Endothelial cell (in vitro differentiated cells): Measurements from ENCODE around the gene GPNMB. TPM values are rescaled to one million over a fixed set of nuclear protein-coding genes. Genes with fewer than 3 reads are reported as not detected.
"Not testable (repeated sequence)": the region's sequence is repeated elsewhere in the genome, so short reads cannot be mapped to it uniquely, and the experiment has no call there.

Experiments
- DNase-seq: peaks from one replicate; pipeline ENCODE4 v3.0.0; 2021; ENCODE audit warnings: low spot score
- H3K27ac Mint-ChIP-seq: one replicate; pipeline ENCODE4 v1.8.0; 2021; ENCODE audit warnings: mixed read lengths, inconsistent platforms; ENCODE audit not compliant: unreplicated experiment
- H3K27me3 Mint-ChIP-seq: one replicate; pipeline ENCODE4 v1.8.0; 2021; ENCODE audit warnings: mild to moderate bottlenecking, moderate library complexity, mixed read lengths, inconsistent platforms; ENCODE audit not compliant: unreplicated experiment
- H3K36me3 Mint-ChIP-seq: one replicate; pipeline ENCODE4 v1.8.0; 2021; ENCODE audit warnings: mild to moderate bottlenecking, low read depth, mixed read lengths, inconsistent platforms; ENCODE audit not compliant: unreplicated experiment
- H3K4me1 Mint-ChIP-seq: one replicate; pipeline ENCODE4 v1.8.0; 2021; ENCODE audit warnings: mild to moderate bottlenecking, mixed read lengths, inconsistent platforms; ENCODE audit not compliant: unreplicated experiment
- H3K4me3 Mint-ChIP-seq: one replicate; pipeline ENCODE4 v1.8.0; 2021; ENCODE audit warnings: mild to moderate bottlenecking, mixed read lengths, inconsistent platforms; ENCODE audit not compliant: unreplicated experiment
- H3K9me3 Mint-ChIP-seq: one replicate; pipeline ENCODE4 v1.8.0; 2021; ENCODE audit warnings: mixed read lengths, inconsistent platforms; ENCODE audit not compliant: unreplicated experiment
- total RNA-seq: library from RNA; stranded (reverse); fragmentation: NEBNext Ultra II Directional; extraction: Animal tissue kit (Norgen Biotek cat#: 25700); gene quantifications from one replicate; pipeline ENCODE4 v1.2.1, GENCODE V29; 2021; ENCODE audit not compliant: unreplicated experiment
- TF ChIP-seq, protein P1 (sequence below): fragments of 200-600 bp; sonication (generic); IDR thresholded peaks from one replicate; pipeline ENCODE4 v1.5.0; 2021; ENCODE audit warnings: antibody characterized with exemption; ENCODE audit not compliant: unreplicated experiment

The GPNMB gene
- total RNA-seq, 1 donor from 2014 or later, result 0.49 TPM

DNA sequence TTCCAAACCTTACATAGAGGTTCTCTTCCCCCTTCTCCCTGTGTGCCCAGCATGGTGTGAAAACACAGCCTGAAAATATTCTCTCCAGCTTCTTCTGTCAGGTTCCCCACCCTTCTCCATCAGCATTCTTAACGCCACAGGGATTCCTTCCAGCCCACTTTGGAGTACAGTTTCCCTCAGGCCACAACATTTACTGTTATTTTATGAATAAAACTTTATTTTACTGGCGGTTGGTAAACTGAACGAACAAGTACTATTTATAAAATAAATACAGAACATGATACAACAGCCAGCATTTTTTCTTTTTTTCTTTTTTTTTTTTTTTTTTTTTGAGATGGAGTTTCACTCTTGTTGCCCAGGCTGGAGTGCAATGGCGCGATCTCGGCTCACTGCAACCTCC lies 31.6 kb upstream of the GPNMB start:
- H3K4me3 Mint-ChIP-seq, result no peak overlapping the region

DNA sequence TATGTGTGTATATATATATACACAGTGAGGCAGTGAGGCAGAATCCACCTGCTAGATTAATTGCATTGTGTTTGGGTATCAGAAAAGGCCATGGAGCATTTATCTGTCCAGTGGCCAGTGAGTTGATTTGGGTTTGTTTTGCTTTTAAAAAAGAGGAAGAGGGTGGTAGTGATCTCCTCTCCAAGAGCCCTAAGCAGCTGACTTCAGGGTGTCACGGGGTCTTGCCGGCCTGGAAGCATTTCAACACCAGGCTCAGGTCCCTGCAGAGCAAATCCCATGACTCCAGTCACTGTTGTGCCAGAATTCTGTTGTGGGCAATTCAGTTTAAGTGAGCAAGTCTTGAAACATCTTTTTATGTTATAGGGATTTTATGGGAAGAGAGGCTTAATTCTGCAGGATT lies 30.6 kb upstream of the GPNMB start:
- Mint-ChIP-seq H3K27me3 (no peaks in the 10 kb centered on the region), H3K4me3 (no peak overlapping the region), H3K4me1 (no peaks in the 10 kb centered on the region), H3K36me3 (no peaks in the 10 kb centered on the region), H3K27ac (no peak overlapping the region), H3K9me3 (no peaks in the 10 kb centered on the region)
- TF ChIP-seq, protein P1, sequence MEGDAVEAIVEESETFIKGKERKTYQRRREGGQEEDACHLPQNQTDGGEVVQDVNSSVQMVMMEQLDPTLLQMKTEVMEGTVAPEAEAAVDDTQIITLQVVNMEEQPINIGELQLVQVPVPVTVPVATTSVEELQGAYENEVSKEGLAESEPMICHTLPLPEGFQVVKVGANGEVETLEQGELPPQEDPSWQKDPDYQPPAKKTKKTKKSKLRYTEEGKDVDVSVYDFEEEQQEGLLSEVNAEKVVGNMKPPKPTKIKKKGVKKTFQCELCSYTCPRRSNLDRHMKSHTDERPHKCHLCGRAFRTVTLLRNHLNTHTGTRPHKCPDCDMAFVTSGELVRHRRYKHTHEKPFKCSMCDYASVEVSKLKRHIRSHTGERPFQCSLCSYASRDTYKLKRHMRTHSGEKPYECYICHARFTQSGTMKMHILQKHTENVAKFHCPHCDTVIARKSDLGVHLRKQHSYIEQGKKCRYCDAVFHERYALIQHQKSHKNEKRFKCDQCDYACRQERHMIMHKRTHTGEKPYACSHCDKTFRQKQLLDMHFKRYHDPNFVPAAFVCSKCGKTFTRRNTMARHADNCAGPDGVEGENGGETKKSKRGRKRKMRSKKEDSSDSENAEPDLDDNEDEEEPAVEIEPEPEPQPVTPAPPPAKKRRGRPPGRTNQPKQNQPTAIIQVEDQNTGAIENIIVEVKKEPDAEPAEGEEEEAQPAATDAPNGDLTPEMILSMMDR, result no peak
- DNase-seq, result no peak

More for the DNA sequence above, 31.6 kb upstream of the GPNMB start:
- Mint-ChIP-seq H3K36me3 (no peaks in the 10 kb centered on the region), H3K9me3 (no peaks in the 10 kb centered on the region), H3K4me1 (no peaks in the 10 kb centered on the region), H3K27ac (no peak overlapping the region), H3K27me3 (no peaks in the 10 kb centered on the region)
- TF ChIP-seq, protein P1, result no peak
- DNase-seq, result no peak

DNA sequence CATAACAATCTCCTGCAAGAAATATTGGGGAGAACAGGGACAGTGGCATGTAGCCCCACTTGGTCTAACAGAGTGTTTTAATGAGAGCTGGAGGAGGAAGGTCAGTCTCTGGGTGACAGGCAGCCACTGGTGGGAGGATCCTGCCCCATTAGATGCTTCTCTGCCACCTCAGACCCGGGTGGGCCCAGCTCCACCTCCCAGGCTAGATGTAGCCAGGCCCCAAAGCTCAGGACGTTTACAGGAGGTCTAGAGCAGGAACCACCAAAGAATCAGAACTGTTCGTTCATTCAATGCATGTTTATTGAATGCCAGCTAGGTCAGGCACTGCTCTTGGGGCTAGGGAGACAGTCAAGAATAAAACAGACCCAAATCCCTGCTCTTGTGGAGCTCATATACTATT lies 28.4 kb upstream of the GPNMB start:
- H3K36me3 Mint-ChIP-seq, result no peaks in the 10 kb centered on the region
- no peaks in the 10 kb centered on the region for H3K27me3 Mint-ChIP-seq
- no peak overlapping the region for H3K27ac Mint-ChIP-seq
- no peak for DNase-seq
- no peaks in the 10 kb centered on the region for H3K9me3 Mint-ChIP-seq
- TF ChIP-seq, protein P1, result no peak
- no peak overlapping the region for H3K4me3 Mint-ChIP-seq
- H3K4me1 Mint-ChIP-seq, result no peaks in the 10 kb centered on the region

DNA sequence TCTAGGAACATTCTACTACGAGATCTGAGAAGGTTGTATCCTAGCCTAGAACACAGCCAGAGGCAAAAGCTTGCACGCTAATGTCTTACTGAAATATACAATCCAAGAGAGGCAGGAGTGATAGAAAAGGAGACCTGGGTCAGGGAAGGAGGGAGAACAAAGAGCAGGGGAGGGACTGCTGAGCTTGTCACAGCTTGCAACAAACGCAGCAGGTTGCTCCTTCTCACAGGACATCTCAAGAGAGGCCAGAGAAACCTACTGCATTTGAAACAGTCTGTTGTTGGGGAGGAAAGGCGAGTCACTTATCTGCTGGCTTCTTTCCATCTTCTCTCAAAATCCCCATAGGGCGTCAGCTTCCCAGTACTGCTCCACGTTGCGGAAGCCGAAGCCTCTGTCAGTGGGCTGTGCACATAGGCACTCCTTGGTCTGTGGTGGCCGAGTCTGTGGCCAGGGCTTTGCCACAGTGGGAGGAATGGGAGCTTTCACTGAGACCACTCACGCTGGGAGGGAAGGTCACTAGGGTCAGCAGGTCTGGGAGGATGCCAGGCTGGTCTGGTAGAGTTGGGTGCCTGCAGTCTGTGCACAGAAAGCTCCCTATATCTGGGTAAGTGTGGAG lies 25.8 kb upstream of the GPNMB start:
- TF ChIP-seq, protein P1, result no peak
- Mint-ChIP-seq H3K4me1 (no peaks in the 10 kb centered on the region), H3K27ac (no peak overlapping the region), H3K36me3 (no peaks in the 10 kb centered on the region), H3K9me3 (no peaks in the 10 kb centered on the region), H3K27me3 (peaks cover 2% of the 10 kb centered on the region), H3K4me3 (no peak overlapping the region)
- DNase-seq, result no peak

DNA sequence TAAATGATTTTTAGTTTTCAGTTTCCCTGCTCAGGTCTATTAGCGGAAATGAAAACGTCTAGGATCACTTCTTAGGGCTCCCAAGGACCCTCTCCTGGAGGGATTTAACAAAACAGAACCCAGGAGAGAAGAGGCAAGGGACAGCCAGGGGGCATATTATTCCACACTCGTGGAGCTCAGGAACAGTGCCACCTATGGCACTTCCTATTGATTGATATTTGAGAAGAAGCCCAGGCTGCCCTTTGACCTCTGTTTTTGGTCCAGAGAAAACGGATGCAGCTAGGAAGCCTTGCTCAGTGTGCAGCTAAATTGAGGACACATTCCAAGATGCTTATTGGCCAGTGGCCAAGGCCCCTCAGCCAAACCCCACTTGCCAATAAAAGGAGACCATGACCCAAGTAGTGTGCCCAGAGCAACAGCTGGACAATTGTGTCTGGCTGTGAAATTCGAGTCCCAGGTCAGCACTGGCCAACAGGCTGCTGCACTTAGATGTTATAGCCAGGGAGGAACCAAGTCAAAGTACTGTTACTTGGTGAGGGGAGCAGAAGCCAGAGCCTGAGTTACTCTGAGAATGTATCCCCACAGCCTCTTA lies 24.0 kb upstream of the GPNMB start:
- no peaks in the 10 kb centered on the region for H3K36me3 Mint-ChIP-seq
- H3K27me3 Mint-ChIP-seq, result peaks cover 2% of the 10 kb centered on the region
- H3K27ac Mint-ChIP-seq, result no peak overlapping the region
- TF ChIP-seq, protein P1, result no peak
- H3K9me3 Mint-ChIP-seq, result no peaks in the 10 kb centered on the region
- no peak for DNase-seq
- no peaks in the 10 kb centered on the region for H3K4me1 Mint-ChIP-seq
- H3K4me3 Mint-ChIP-seq, result no peak overlapping the region

DNA sequence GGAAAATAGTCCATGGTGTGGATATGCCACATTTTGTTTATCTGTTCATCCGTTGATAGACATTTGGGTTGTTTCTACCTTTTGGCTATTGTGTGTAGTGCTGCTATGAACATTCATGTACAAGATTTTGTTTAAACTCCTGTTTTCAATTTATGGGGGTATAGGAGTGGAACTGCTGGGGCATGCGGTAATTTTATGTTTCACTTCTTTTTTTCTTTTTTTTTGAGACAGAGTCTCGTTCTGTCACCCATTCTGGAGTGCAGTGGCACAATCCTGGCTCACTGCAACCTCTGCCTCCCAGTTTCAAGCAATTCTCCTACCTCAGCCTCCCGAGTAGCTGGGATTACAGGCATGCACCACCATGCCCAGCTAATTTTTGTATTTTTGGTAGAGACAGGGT lies 22.2 kb upstream of the GPNMB start:
- not testable (repeated sequence) for H3K4me1 Mint-ChIP-seq, H3K27me3 Mint-ChIP-seq, H3K36me3 Mint-ChIP-seq, H3K9me3 Mint-ChIP-seq, H3K4me3 Mint-ChIP-seq, H3K27ac Mint-ChIP-seq, DNase-seq
